Stimulated activated CD8-positive, alpha-beta memory T cell treated with anti-CD3 and anti-CD28 coated beads, Interleukin-12 subunit alpha, Interleukin-12 subunit beta, amount 100 ng/mL, for 1 hour (primary cell): ENCODE results near the gene GPR143.
"Not testable (repeated sequence)": the region's sequence is repeated elsewhere in the genome, so short reads cannot be mapped to it uniquely, and the experiment has no call there.

Experiments used
- DNase-seq: peaks from one replicate; pipeline ENCODE4 v3.0.0-alpha.2; 2020; ENCODE audit warnings: low read depth

The GPR143 gene

GRCh38 chrX:9765737-9766097 lies at the start of gene GPR143:
GPR143 (minus strand) TSS chrX:9765847; CDS start chrX:9765817, 30 bp downstream.
- no peak for DNase-seq

- not testable (repeated sequence) for DNase-seq
Measured at GRCh38 chrX:9811086-9811485, 45.4 kb upstream of the GPR143 start.

GRCh38 chrX:9809876-9810275 lies 44.2 kb upstream of the GPR143 start:
- not testable (repeated sequence) for DNase-seq

GRCh38 chrX:9807355-9808182 lies 41.9 kb upstream of the GPR143 start:
- no peak for DNase-seq

- DNase-seq = no peak
Measured at GRCh38 chrX:9805956-9806355, 40.3 kb upstream of the GPR143 start.

- DNase-seq = no peak
Measured at GRCh38 chrX:9804444-9804843, 38.8 kb upstream of the GPR143 start.

- DNase-seq = no peak
Measured at GRCh38 chrX:9802737-9803136, 37.1 kb upstream of the GPR143 start.

GRCh38 chrX:9797384-9798360 lies 32.0 kb upstream of the GPR143 start:
- no peak for DNase-seq

GRCh38 chrX:9794495-9794894 lies 28.8 kb upstream of the GPR143 start:
- no peak for DNase-seq

GRCh38 chrX:9790866-9791265 lies 25.2 kb upstream of the GPR143 start:
- no peak for DNase-seq

GRCh38 chrX:9789555-9789954 lies 23.9 kb upstream of the GPR143 start:
- DNase-seq = no peak

GRCh38 chrX:9788911-9789310 lies 23.3 kb upstream of the GPR143 start:
- DNase-seq = no peak

GRCh38 chrX:9786798-9787635 lies 21.4 kb upstream of the GPR143 start:
- no peak for DNase-seq

GRCh38 chrX:9785944-9786797 lies 20.5 kb upstream of the GPR143 start, which contains the start of gene SHROOM2:
SHROOM2 (plus strand) TSS chrX:9786429; CDS start chrX:9786546, 117 bp downstream.
- no peak for DNase-seq

GRCh38 chrX:9785254-9785943 lies 19.8 kb upstream of the GPR143 start:
- no peak for DNase-seq

GRCh38 chrX:9784332-9784731 lies 18.7 kb upstream of the GPR143 start:
- no peak for DNase-seq

- no peak for DNase-seq
Measured at GRCh38 chrX:9781941-9782340, 16.3 kb upstream of the GPR143 start.

- no peak for DNase-seq
Measured at GRCh38 chrX:9775930-9776329, 10.3 kb upstream of the GPR143 start.

- DNase-seq = no peak
Measured at GRCh38 chrX:9772943-9773342, 7.3 kb upstream of the GPR143 start.

GRCh38 chrX:9770319-9770718 lies 4.7 kb upstream of the GPR143 start:
- DNase-seq = no peak
